ENCODE results near the gene RAB6B.
"Not testable (repeated sequence)": the region's sequence is repeated elsewhere in the genome, so short reads cannot be mapped to it uniquely, and the experiment has no call there.

RAB6B gene

DNA sequence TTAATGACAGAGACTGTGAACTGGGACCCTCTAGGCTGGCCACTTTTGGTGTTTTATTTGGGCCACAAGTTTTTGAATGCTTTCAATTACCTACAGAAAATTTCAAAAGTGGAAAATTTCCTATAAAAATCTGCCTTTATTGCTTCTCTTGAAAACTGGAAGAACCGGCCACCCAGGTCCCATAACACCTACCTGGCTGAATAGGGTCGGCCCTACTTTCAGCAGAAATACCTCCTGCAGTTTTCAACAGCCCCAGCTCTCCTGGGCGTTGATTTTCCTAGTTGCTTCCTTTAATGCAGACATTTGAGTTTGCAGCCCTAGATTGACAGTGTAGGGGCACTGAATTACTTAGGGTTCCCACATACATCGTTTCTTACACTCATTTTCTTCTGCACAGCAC, 90.8 kb downstream of the RAB6B start:
- no peak for DNase-seq

GRCh38 chr3:133803469-133803868, 92.2 kb downstream of the RAB6B start:
- DNase-seq: no peak

DNA sequence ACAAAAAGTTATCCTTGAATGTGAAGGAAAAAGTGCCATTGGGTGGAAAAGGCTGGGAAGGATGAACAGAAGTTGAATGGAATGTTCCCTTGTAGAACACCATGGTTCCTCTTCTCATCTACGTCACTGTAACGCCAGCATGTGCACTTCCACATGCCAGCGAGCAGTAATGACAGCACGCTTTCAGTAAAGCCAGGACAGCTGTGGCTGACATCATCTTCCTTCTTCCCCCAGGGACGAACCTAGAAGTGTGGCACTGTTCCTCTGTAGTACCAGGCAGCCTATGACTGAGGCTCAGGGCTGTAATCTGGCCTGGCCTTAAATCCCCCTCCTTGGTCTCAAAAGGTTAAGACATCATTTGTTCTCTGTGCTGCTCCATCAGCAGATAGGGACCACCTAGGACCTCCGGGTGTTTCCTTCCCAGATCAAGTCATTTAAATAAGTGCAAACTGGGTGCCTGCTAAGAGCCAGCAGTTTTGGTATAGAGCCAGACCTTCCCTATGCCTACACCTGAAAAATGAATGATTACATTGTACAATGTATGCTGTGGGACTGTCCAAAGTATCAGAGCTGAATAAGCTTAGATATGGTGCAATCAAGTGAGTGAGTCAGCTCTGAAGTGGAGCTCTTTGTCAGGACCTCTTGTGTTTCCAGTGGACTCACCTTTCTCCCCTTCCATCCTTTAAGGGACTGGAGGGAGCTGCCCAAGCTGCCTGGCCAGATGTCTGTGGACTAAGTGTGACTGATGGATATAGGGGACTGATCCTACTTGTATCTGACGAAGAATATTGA, 95.7 kb downstream of the RAB6B start:
- no peak for DNase-seq

GRCh38 chr3:133797396-133798105, 98.1 kb downstream of the RAB6B start:
- DNase-seq: no peak

DNA sequence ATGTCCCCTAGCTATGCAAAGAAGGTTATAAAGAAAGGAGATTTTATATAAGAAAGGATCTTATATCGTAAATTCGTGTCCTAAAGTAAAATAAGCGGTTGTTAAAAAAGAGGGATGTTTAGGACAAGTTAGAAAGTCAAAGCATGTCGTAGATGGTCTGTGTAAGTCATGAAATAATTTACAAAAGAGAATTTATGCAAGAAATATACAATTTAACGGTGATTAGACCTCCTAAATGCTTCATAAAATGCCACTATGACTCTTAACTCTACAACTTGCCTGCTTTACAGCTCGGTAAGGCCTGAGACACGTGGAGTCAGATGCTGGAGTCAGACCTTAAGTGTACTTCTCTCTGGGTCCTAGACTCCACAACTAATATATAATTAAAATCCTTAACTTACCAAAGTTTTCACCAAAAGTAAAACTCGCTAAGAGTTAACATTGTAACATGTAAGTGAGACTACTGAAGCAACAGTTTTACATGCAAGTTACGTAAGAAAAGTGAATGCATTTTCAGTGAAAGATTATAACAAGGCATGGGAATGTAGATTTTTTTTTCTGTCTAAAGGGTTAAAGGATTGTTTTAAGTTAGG, 103.4 kb downstream of the RAB6B start:
- no peak for DNase-seq

DNA sequence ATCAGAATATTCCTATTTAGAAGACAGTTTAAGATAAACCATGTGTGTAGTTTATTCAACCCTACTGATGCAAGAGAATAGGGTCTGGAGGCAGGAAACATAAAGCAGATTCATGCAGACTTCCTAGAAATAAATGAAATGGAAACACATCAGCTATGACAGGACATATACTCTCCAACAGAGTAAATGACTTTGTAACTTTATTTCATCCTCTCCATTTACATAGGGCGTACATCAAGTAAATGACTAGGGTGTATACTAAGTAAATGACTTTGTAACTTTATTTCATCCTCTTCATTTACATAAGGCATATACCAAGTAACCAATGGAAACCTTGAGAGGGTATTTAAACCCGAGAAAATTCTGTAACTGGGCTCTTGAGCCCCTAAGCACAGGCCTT, 107.7 kb downstream of the RAB6B start:
- DNase-seq: no peak

GRCh38 chr3:133783762-133784161, 111.9 kb downstream of the RAB6B start:
- DNase-seq: no peak

DNA sequence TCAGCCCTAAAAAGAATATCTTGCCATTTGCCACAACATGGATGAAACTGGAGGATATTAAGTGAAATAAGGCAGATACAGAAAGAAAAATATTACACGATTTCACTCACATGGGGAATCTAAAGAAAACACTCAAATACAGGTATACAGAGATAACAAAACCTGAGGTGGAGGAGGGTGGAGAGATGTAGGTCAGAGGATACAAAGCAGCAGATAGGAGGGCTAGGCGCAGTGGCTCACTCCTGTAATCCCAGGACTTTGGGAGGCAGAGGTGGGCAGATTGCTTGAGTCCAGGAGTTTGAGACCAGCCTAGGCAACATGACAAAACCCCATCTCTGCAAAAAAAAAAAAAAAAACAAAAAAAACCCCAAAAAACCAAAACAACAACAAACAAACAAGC, 113.2 kb downstream of the RAB6B start:
- DNase-seq: no peak

- no peak for DNase-seq
Observed at GRCh38 chr3:133781570-133781969, 114.1 kb downstream of the RAB6B start.

- DNase-seq: not testable (repeated sequence)
Observed at GRCh38 chr3:133780756-133781155, 114.9 kb downstream of the RAB6B start.

GRCh38 chr3:133779626-133780203, 116.0 kb downstream of the RAB6B start:
- DNase-seq: no peak

GRCh38 chr3:133777807-133778568, 117.7 kb downstream of the RAB6B start:
- no peak for DNase-seq

GRCh38 chr3:133776794-133777438, 118.8 kb downstream of the RAB6B start:
- DNase-seq: no peak

GRCh38 chr3:133775835-133776234, 119.8 kb downstream of the RAB6B start:
- DNase-seq: no peak

DNA sequence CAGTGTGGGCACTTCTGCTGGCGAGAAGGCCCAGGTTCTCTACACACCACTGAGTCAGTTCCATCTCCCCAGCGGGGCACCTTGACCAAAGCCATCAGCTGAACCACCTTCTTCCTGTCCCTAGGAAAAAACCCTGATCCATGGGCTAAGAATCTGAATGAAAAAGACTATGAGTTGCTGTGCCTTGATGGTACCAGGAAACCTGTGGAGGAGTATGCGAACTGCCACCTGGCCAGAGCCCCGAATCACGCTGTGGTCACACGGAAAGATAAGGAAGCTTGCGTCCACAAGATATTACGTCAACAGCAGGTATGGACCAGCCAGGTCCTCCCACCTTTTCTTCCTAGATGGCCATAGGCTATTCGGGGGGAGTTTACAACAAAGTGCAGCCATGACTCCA, 120.4 kb downstream of the RAB6B start:
- DNase-seq: no peak

All from NCI-H510A (cell line).